Endometrial microvascular endothelial cells (primary cell): ENCODE results near the gene PELI1. TPM values are rescaled to one million over a fixed set of nuclear protein-coding genes. Genes with fewer than 3 reads are reported as not detected.

Experiments used
- in situ Hi-C: cut with HindIII; loops from 2 replicates; pipeline ENCODE4 v1.10.0; 2017; ENCODE audit warnings: low sequenced_read_pairs, low pct_unique_long_range_greater_than_20kb; ENCODE audit errors: inconsistent ontology term
- total RNA-seq: library from RNA; depleted of rRNA; stranded (reverse); fragments of >200 nt; gene quantifications from one replicate; pipeline ENCODE4 v1.2.3, GENCODE V29; 2015; ENCODE audit errors: inconsistent ontology term

PELI1 gene
- total RNA-seq, 1 donor from 2014 or later, result 9.5 TPM

DNA sequence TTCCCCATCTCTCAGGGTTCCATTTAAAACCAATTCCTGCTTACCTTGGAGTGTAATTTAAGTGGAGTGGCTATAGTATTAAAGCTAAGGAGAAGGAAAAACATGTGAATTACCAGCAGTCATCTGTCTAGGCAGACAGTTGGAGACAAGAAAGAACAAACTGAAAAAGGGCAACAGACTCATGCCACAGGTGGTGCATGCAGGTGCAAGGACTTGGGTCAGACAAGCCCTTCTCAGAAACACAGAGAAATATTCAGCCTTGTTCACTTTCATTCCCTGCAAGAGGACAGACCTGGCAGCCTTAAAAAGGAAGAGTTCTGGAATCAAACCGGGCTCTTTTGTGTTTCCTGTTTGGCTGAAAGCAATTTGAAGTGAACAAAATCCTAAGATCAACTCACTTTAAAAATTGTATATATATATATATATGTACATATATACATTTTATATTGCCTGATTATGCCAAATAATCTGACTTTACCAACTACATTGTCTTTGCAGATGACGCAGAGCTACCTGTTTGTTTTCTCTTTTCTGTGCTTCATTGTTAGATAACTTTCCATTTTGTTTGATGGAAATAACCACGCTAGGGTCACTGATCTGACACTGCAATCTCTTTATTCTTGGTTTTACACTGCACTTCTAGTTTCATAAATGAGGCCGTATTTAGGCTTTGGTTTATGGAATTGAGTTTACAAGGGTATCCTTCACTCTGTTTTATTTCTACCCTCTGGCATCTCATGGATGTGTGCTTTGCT is 89.9 kb downstream of the PELI1 start:
- in situ Hi-C loops, result no loop called here

DNA sequence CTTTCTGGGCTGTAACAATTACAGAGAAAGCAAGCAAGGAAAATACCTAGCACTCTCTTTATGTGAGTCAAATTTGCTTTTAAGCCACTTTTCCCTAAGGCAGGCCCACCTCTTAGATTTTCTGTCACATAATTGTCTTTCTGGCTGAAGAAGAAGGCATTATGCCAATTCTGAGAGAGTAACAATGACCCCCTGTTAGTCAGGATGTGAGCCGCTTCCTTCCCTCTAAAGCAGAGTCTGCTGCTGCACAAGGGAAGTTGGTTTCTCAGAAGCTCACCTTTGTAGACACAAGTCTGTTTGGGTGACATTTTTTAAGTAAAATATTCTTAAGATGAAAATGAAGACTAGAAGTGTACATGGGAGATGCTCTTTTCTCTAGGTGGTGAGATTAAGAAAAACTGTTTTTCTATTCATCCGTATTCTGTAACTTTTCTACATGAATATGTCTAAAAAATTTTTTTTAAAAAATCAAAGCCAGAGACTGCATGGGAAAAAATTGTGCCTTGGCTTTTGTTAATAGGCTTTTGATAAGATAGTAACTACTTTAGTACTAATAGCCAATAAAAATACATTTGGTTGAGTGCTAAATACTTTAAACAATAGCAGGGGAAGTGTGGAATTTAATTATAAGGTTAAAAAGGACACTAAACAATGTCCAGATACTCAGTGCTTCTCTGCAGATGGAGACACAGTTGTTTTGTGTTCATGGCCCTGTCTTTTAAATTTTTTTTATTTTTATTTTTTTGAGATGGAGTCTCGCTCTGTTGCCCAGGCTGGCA is 91.6 kb downstream of the PELI1 start:
- in situ Hi-C loops, result no loop called here

DNA sequence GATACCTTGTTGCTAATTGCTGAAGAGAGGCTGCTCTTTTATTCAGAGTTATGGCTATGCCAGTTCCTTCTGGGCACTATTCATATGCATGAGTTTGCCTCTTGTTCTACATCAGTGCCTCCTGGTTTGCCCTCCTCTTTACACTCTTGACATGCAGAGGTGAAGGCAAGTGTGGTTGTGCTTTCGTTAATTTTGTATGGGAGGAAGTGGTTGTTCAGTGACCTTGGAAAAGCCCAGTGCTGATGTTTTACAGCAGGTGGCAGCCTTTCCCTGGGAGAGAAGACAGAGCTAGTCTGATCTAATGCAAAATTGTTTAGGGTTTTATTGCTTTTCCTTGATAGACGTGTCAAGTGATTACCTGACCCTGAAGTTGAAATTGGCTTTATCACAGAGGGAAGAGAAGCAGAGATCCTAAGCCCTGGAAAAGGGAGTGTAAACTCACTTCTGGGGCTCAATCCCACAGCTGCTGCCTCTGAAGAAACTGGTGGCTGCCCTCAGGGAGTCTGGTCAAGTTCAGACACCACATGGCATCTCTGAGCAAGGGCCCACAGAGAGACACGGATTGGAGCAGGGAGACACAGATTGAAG is 94.5 kb downstream of the PELI1 start:
- in situ Hi-C loops, result no loop called here

DNA sequence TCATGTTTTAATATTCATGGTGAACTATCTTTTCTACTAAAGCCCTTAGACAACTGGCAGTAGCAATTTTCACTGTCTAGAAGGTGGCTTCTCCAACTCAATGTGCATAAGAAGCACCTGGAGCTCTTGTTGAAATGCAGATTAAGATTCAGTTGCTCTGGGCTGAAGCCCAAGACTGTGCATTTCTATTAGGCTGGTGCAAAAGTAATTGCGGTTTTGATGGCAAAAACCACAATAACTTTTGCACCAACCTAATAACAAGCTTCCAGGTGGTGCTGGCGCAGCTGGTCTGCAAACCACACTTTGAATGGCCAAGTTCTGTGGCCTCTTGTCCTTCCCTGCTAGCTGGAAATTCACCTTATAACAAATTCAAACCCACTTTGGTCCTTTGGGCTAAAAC is 98.3 kb downstream of the PELI1 start:
- in situ Hi-C loops, result no loop called here

Other genes starting within 250 kb of the PELI1 start
- 18.2 TPM for gene VPS54, start 125.0 kb downstream of the PELI1 start, total RNA-seq